T-helper 17 cell (primary cell): ENCODE results near the gene LRRK2. TPM values are rescaled to one million over a fixed set of nuclear protein-coding genes. Genes with fewer than 3 reads are reported as not detected.

Experiments
- ATAC-seq: fragments of 150-1000 bp; cut with Tn5 transposase; 2 replicates; pipeline ENCODE4 v1.10.0; 2021; ENCODE audit warnings: mild to moderate bottlenecking, moderate library complexity
- DNase-seq, 3 donors: peaks; one replicate each; pipeline versions ENCODE4 v3.0.0 to v3.0.0-alpha.2; 2020 to 2021
- H3K9me3 ChIP-seq: one replicate; pipeline ENCODE4 v1.7.0; 2013; ENCODE audit warnings: low read length, mild to moderate bottlenecking; ENCODE audit not compliant: control insufficient read depth, poor library complexity, severe bottlenecking
- H3K27ac Mint-ChIP-seq: one replicate; pipeline ENCODE4 v1.8.0; 2022; ENCODE audit warnings: mild to moderate bottlenecking, moderate library complexity, mixed read lengths
- H3K27me3 Mint-ChIP-seq: one replicate; pipeline ENCODE4 v1.8.0; 2022; ENCODE audit warnings: mixed read lengths
- H3K36me3 Mint-ChIP-seq: one replicate; pipeline ENCODE4 v1.8.0; 2022; ENCODE audit warnings: low read depth, mixed read lengths
- H3K4me1 Mint-ChIP-seq: one replicate; pipeline ENCODE4 v1.8.0; 2022; ENCODE audit warnings: mild to moderate bottlenecking, mixed read lengths
- H3K4me3 Mint-ChIP-seq: one replicate; pipeline ENCODE4 v1.8.0; 2022; ENCODE audit warnings: mild to moderate bottlenecking, moderate library complexity, mixed read lengths
- total RNA-seq, 4 donors: library from RNA in 2 of 4; stranded (reverse) in 2 of 4; gene quantifications; one replicate each; pipeline ENCODE4 v1.2.3 and lab custom pipeline; 2022 to 2026

The LRRK2 gene
- total RNA-seq, 2 donors from 2014 or later = 1.1 to 2.5 TPM

DNA sequence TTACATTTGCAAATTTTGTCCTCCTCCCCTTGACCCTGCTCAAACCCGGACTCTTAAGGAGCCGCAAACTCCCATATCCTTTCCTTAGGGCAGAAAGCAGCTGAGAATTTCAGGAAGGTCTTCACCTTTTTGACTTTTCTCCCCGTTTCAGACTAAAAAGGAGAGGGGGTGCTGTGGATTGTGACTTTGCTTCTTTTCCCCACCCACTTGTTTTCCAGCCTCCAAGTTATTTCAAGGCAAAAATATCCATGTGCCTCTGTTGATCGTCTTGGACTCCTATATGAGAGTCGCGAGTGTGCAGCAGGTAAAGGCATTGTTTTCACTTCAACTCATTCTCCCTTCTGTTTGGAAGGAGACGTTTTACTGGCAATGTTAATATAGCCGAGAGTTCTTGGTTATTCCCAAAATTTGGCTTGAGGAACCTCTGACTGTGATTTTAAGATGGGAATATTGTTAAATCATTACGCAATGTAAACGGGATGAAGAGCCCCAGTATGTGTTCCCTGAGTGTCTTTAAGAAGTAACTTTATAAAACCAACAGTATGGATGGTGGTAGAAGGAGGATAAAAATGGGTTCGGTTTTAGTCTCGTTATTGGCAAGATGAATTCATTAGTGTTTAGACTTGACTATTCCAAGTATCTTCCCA lies 663 bp downstream of the LRRK2 start:
- H3K4me3 Mint-ChIP-seq = peak overlapping the region; percentile 84
- ATAC-seq = no peak

DNA sequence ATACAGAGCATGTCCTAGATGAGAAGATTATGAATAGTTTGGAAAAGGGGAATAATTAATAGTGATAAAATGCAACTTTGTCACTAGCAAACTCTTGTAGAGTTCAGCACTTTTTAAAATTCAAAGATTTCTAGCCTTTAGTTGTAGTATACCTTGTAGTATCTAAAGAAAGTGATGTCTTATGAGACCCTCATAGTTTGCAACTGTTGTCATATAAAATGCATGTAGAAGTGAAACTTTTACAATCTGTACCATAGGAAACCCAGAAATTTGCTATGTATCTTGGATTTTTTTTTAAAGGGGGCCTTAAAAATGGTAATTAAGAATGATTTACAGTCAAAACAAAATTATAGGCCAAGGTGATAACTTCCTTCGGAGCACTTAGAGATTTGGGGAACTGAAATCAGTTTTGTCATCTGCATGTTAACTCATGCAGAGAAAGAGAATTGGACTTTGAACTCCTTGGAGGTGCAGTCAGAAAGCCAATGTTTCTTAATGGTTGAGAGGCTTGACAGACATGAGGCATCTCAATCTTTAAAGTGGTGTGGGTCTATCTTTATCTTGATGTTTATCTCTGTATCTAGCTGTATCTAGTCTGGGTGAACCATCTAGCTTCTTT lies 1.3 kb downstream of the LRRK2 start:
- DNase-seq = no peak
- Mint-ChIP-seq H3K4me3 (peak overlapping the region; percentile 84), H3K4me1 (peaks cover 4% of the 10 kb centered on the region), H3K36me3 (peaks cover 6% of the 10 kb centered on the region), H3K27ac (no peak overlapping the region), H3K27me3 (no peaks in the 10 kb centered on the region)
- no peaks in the 10 kb centered on the region for H3K9me3 ChIP-seq
- peak; percentile 32 for ATAC-seq

More for the DNA sequence above, 663 bp downstream of the LRRK2 start:
- Mint-ChIP-seq H3K36me3 (peaks cover 6% of the 10 kb centered on the region), H3K27ac (no peak overlapping the region), H3K4me1 (peaks cover 4% of the 10 kb centered on the region), H3K27me3 (no peaks in the 10 kb centered on the region)
- H3K9me3 ChIP-seq = no peaks in the 10 kb centered on the region
- DNase-seq = no peak

GRCh38 chr12:40226705-40227104 lies 1.9 kb downstream of the LRRK2 start:
- no peak overlapping the region for H3K27ac Mint-ChIP-seq

DNA sequence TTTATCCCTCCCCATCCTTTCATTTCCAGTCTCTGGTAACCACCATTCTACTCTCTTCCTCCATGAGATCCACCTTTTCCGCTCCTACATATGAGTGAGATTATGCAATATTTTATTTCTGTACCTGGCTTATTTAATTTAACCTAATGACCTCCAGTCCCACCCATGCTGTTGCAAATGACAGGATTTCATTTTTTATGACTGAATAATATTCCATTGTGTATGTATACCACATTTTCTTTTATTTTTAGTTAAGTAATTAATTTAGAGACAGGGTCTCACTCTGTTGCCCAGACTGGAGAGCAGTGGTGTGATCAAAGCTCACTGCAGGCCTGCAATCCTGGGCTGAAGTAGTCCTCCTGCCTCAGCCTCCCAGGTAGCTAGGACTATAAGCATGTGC lies 2.6 kb downstream of the LRRK2 start:
- Mint-ChIP-seq H3K4me3 (no peak overlapping the region), H3K27me3 (no peaks in the 10 kb centered on the region), H3K4me1 (peaks cover 4% of the 10 kb centered on the region), H3K36me3 (peaks cover 6% of the 10 kb centered on the region), H3K27ac (no peak overlapping the region)
- DNase-seq (no peak), ATAC-seq (no peak)
- H3K9me3 ChIP-seq = no peaks in the 10 kb centered on the region

More at GRCh38 chr12:40226705-40227104, 1.9 kb downstream of the LRRK2 start:
- Mint-ChIP-seq H3K36me3 (peaks cover 6% of the 10 kb centered on the region), H3K27me3 (no peaks in the 10 kb centered on the region), H3K4me3 (no peak overlapping the region), H3K4me1 (peaks cover 4% of the 10 kb centered on the region)
- ATAC-seq = no peak
- DNase-seq = no peak
- H3K9me3 ChIP-seq = no peaks in the 10 kb centered on the region

GRCh38 chr12:40228727-40229126 lies 3.9 kb downstream of the LRRK2 start:
- no peak for DNase-seq
- H3K9me3 ChIP-seq = no peaks in the 10 kb centered on the region
- no peak for ATAC-seq
- H3K4me3 Mint-ChIP-seq = no peak overlapping the region
- no peak overlapping the region for H3K27ac Mint-ChIP-seq
- H3K27me3 Mint-ChIP-seq = no peaks in the 10 kb centered on the region
- peaks cover 4% of the 10 kb centered on the region for H3K4me1 Mint-ChIP-seq
- peaks cover 6% of the 10 kb centered on the region for H3K36me3 Mint-ChIP-seq

GRCh38 chr12:40229690-40230651 lies 5.2 kb downstream of the LRRK2 start:
- H3K27me3 Mint-ChIP-seq = no peaks in the 10 kb centered on the region
- no peak overlapping the region for H3K4me3 Mint-ChIP-seq
- peaks cover 4% of the 10 kb centered on the region for H3K4me1 Mint-ChIP-seq
- ATAC-seq (no peak), DNase-seq (no peak)
- no peak overlapping the region for H3K27ac Mint-ChIP-seq
- no peaks in the 10 kb centered on the region for H3K9me3 ChIP-seq
- peaks cover 6% of the 10 kb centered on the region for H3K36me3 Mint-ChIP-seq

DNA sequence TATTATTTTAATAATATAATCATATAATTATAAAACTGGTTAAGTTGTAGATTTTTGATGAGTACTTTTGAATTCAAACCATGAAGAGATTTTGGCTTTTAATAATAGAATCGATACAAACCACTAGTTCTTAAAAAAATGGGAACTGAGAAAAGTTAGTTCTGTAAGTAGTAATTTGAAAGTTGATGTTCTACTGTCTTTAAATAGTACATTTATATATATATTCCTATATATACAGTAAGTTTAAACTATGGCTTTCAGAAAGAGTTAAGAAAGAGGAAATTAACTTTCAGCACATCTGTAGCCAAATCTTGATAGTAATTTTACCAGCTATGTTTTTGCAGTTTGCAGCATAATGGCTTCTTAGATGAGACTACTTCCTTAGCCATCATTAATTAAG lies 7.8 kb downstream of the LRRK2 start:
- H3K9me3 ChIP-seq = no peaks in the 10 kb centered on the region
- Mint-ChIP-seq H3K36me3 (peaks cover 4% of the 10 kb centered on the region), H3K4me1 (no peaks in the 10 kb centered on the region), H3K27me3 (no peaks in the 10 kb centered on the region), H3K27ac (no peak overlapping the region), H3K4me3 (no peak overlapping the region)
- ATAC-seq = no peak
- no peak for DNase-seq

DNA sequence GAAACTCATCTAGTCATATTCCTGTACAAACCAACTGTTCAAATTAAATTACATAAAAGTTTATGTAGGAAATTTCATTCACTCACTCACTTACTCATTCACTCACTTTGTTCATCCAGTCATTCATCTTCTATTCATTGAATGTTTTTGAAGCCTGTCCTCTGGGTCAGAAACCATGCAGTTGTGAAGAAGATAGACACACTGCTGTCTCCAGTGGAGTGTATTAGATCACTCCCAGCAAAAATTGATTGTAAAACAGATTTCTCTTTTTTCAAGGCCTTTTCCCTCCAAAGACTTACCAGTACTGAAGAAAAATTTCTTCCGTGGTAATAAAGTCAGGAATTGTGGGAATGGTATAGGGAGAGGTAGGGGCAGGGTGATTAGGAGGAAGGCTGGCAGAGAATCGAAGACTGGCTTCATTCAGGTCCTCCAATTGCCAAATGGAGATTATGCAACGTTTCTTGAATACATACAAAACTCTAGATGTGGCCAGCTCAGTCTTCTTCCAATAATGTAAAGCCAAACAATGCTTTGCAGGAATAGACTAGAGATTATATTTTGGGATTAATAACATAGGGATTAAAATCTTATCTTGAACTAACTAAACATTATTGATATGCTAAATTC lies 9.1 kb downstream of the LRRK2 start:
- no peaks in the 10 kb centered on the region for H3K36me3 Mint-ChIP-seq
- no peaks in the 10 kb centered on the region for H3K4me1 Mint-ChIP-seq
- ATAC-seq = no peak
- H3K27me3 Mint-ChIP-seq = no peaks in the 10 kb centered on the region
- H3K4me3 Mint-ChIP-seq = no peak overlapping the region
- no peak for DNase-seq
- no peaks in the 10 kb centered on the region for H3K9me3 ChIP-seq
- H3K27ac Mint-ChIP-seq = no peak overlapping the region

- ATAC-seq = no peak
- Mint-ChIP-seq H3K4me1 (no peaks in the 10 kb centered on the region), H3K27ac (no peak overlapping the region), H3K4me3 (no peak overlapping the region), H3K36me3 (peaks cover 4% of the 10 kb centered on the region), H3K27me3 (no peaks in the 10 kb centered on the region)
- H3K9me3 ChIP-seq = no peaks in the 10 kb centered on the region
- DNase-seq = no peak
These were observed 11.6 kb downstream of the LRRK2 start for GRCh38 chr12:40236357-40236850.

- Mint-ChIP-seq H3K36me3 (peaks cover 4% of the 10 kb centered on the region), H3K4me1 (peaks cover 2% of the 10 kb centered on the region), H3K4me3 (no peak overlapping the region), H3K27me3 (no peaks in the 10 kb centered on the region), H3K27ac (no peak overlapping the region)
- no peaks in the 10 kb centered on the region for H3K9me3 ChIP-seq
- no peak for DNase-seq
- ATAC-seq = no peak
These were observed 13.6 kb downstream of the LRRK2 start for GRCh38 chr12:40238266-40238902.

GRCh38 chr12:40238979-40239378 lies 14.2 kb downstream of the LRRK2 start:
- no peaks in the 10 kb centered on the region for H3K27me3 Mint-ChIP-seq
- peaks cover 4% of the 10 kb centered on the region for H3K36me3 Mint-ChIP-seq
- ATAC-seq = no peak
- no peak overlapping the region for H3K4me3 Mint-ChIP-seq
- no peak for DNase-seq
- H3K27ac Mint-ChIP-seq = no peak overlapping the region
- no peaks in the 10 kb centered on the region for H3K9me3 ChIP-seq
- peaks cover 2% of the 10 kb centered on the region for H3K4me1 Mint-ChIP-seq

- H3K4me3 Mint-ChIP-seq = no peak overlapping the region
- DNase-seq = no peak
These were observed 16.0 kb downstream of the LRRK2 start for GRCh38 chr12:40240779-40241178.

More at GRCh38 chr12:40240779-40241178, 16.0 kb downstream of the LRRK2 start:
- ATAC-seq = no peak
- no peak overlapping the region for H3K27ac Mint-ChIP-seq
- H3K36me3 Mint-ChIP-seq = peaks cover 4% of the 10 kb centered on the region
- peaks cover 2% of the 10 kb centered on the region for H3K4me1 Mint-ChIP-seq
- no peaks in the 10 kb centered on the region for H3K27me3 Mint-ChIP-seq
- no peaks in the 10 kb centered on the region for H3K9me3 ChIP-seq
